A549 (cell line): Measurements from ENCODE around the gene CLEC4F.

Experiments
- CTCF ChIP-seq: fragments of >200 bp; sonication (Bioruptor Twin); formaldehyde crosslinking; IDR thresholded peaks from 3 replicates; pipeline ENCODE4 v1.5.1; 2016
- RAD21 ChIP-seq, 2 experiments: fragments of >200 bp in 1 of 2; sonication (Bioruptor Twin) in 1 of 2; formaldehyde crosslinking in 1 of 2; IDR thresholded peaks in 1 of 2; conservative IDR thresholded peaks in 1 of 2; 2 replicates in 1 of 2; 3 replicates in 1 of 2; pipeline ENCODE4 v1.6.1; 2012 to 2018; ENCODE audit warnings: inconsistent platforms in 1 of 2
- TF ChIP-seq, protein P1 (sequence below): fragments of 200-600 bp; sonication (generic); IDR thresholded peaks from 2 replicates; pipeline ENCODE4 v1.6.1; 2016; ENCODE audit warnings: antibody characterized with exemption, mild to moderate bottlenecking, moderate library complexity

- TF ChIP-seq CTCF, result no peak
- TF ChIP-seq, protein P1, sequence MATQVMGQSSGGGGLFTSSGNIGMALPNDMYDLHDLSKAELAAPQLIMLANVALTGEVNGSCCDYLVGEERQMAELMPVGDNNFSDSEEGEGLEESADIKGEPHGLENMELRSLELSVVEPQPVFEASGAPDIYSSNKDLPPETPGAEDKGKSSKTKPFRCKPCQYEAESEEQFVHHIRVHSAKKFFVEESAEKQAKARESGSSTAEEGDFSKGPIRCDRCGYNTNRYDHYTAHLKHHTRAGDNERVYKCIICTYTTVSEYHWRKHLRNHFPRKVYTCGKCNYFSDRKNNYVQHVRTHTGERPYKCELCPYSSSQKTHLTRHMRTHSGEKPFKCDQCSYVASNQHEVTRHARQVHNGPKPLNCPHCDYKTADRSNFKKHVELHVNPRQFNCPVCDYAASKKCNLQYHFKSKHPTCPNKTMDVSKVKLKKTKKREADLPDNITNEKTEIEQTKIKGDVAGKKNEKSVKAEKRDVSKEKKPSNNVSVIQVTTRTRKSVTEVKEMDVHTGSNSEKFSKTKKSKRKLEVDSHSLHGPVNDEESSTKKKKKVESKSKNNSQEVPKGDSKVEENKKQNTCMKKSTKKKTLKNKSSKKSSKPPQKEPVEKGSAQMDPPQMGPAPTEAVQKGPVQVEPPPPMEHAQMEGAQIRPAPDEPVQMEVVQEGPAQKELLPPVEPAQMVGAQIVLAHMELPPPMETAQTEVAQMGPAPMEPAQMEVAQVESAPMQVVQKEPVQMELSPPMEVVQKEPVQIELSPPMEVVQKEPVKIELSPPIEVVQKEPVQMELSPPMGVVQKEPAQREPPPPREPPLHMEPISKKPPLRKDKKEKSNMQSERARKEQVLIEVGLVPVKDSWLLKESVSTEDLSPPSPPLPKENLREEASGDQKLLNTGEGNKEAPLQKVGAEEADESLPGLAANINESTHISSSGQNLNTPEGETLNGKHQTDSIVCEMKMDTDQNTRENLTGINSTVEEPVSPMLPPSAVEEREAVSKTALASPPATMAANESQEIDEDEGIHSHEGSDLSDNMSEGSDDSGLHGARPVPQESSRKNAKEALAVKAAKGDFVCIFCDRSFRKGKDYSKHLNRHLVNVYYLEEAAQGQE, result no peak
- TF ChIP-seq RAD21 (conservative IDR thresholded peaks at IDR 0.05 in 1 of 2, IDR thresholded peaks at IDR 0.05 in 1 of 2), result no peak
Observed at GRCh38 chr2:70793450-70793849, 26.9 kb downstream of the CLEC4F start.
